HEK293 (cell line): Measurements from ENCODE around the gene NKD1.

Experiments used
- CTCF ChIA-PET: fragments of 350-600 bp; formaldehyde crosslinking; extraction: SDS; loops from one replicate; lab custom pipeline; 2021; ENCODE audit warnings: antibody characterized with exemption; lab: Yijun Ruan, JAX
- POLR2A ChIA-PET: fragments of 300-600 bp; formaldehyde crosslinking; extraction: SDS; loops from one replicate; lab custom pipeline; 2020; ENCODE audit warnings: antibody characterized with exemption, inconsistent platforms; lab: Yijun Ruan, JAX
- H3K27ac ChIP-seq: fragments of 200-500 bp; sonication (Bioruptor generic); 2 replicates; pipeline ENCODE4 v1.5.1; 2014; ENCODE audit warnings: low read depth, low read length, control low read depth, inconsistent platforms; ENCODE audit errors: extremely low read depth
- H3K36me3 ChIP-seq, 2 experiments: fragments of 200-500 bp in 1 of 2; sonication (Bioruptor generic) in 1 of 2; 1 replicate in 1 of 2; 2 replicates in 1 of 2; pipeline ENCODE4 v1.5.1; 2014 to 2017; ENCODE audit warnings: inconsistent platforms in 2 of 2, low read length in 2 of 2; ENCODE audit not compliant: control insufficient read depth in 2 of 2, insufficient read depth in 1 of 2
- H3K4me1 ChIP-seq: fragments of 200-500 bp; sonication (Bioruptor generic); 2 replicates; pipeline ENCODE4 v1.5.1; 2014; ENCODE audit warnings: mild to moderate bottlenecking, low read length, inconsistent platforms; ENCODE audit not compliant: control insufficient read depth, insufficient read depth
- H3K4me3 ChIP-seq: 2 replicates; pipeline ENCODE4 v1.5.1; 2011; ENCODE audit warnings: low read depth, mild to moderate bottlenecking, control low read depth, low read length, moderate library complexity
- H3K9me3 ChIP-seq: fragments of 200-500 bp; sonication (Bioruptor generic); 2 replicates; pipeline ENCODE4 v1.5.1; 2014; ENCODE audit warnings: low read depth, low read length, inconsistent platforms; ENCODE audit not compliant: control insufficient read depth, insufficient read depth
- EGR2 ChIP-seq: fragments of 450-650 bp; formaldehyde crosslinking; IDR thresholded peaks from 2 replicates; pipeline ENCODE4 v1.5.1; 2016; ENCODE audit warnings: low read depth, missing biosample characterization, missing genetic modification characterization
- SCRT2 ChIP-seq: fragments of 450-650 bp; formaldehyde crosslinking; IDR thresholded peaks from 2 replicates; pipeline ENCODE4 v1.5.1; 2016; ENCODE audit warnings: missing biosample characterization, missing genetic modification characterization
- ZBTB1 ChIP-seq: fragments of 450-650 bp; formaldehyde crosslinking; IDR thresholded peaks from 2 replicates; pipeline ENCODE4 v1.5.1; 2016; ENCODE audit warnings: missing biosample characterization, missing genetic modification characterization
- ZNF391 ChIP-seq: fragments of 450-650 bp; formaldehyde crosslinking; IDR thresholded peaks from 2 replicates; pipeline ENCODE4 v1.5.1; 2016; ENCODE audit warnings: low read depth, missing biosample characterization, missing genetic modification characterization, borderline replicate concordance
- ZNF473 ChIP-seq: fragments of 450-650 bp; formaldehyde crosslinking; IDR thresholded peaks from 2 replicates; pipeline ENCODE4 v1.5.1; 2017; ENCODE audit warnings: missing biosample characterization, missing genetic modification characterization
- ZNF529 ChIP-seq: fragments of 450-650 bp; formaldehyde crosslinking; IDR thresholded peaks from 2 replicates; pipeline ENCODE4 v1.5.1; 2017; ENCODE audit warnings: missing genetic modification characterization, missing biosample characterization; ENCODE audit not compliant: insufficient replicate concordance
- ZNF624 ChIP-seq: fragments of 450-650 bp; formaldehyde crosslinking; IDR thresholded peaks from 2 replicates; pipeline ENCODE4 v1.5.1; 2017; ENCODE audit warnings: missing biosample characterization, missing genetic modification characterization
- ZNF629 ChIP-seq: fragments of 450-650 bp; formaldehyde crosslinking; IDR thresholded peaks from 2 replicates; pipeline ENCODE4 v1.5.1; 2017; ENCODE audit warnings: missing biosample characterization, missing genetic modification characterization
- ZNF670 ChIP-seq: fragments of 450-650 bp; formaldehyde crosslinking; IDR thresholded peaks from 2 replicates; pipeline ENCODE4 v1.5.1; 2016; ENCODE audit warnings: missing biosample characterization, missing genetic modification characterization, low read depth
- ZNF791 ChIP-seq: fragments of 450-650 bp; formaldehyde crosslinking; IDR thresholded peaks from 2 replicates; pipeline ENCODE4 v1.5.1; 2016; ENCODE audit warnings: missing biosample characterization, missing genetic modification characterization
- ZNF843 ChIP-seq: fragments of 450-650 bp; formaldehyde crosslinking; IDR thresholded peaks from 2 replicates; pipeline ENCODE4 v1.5.1; 2016; ENCODE audit warnings: missing biosample characterization, missing genetic modification characterization
- TF ChIP-seq, protein P1 (sequence below): fragments of 450-650 bp; formaldehyde crosslinking; IDR thresholded peaks from 2 replicates; pipeline ENCODE4 v1.5.1; 2016; ENCODE audit warnings: missing biosample characterization, missing genetic modification characterization
- TF ChIP-seq, protein P2 (sequence below): fragments of 450-650 bp; formaldehyde crosslinking; IDR thresholded peaks from 2 replicates; pipeline ENCODE4 v1.5.1; 2017; ENCODE audit warnings: missing biosample characterization, missing genetic modification characterization
- TF ChIP-seq, protein P3 (sequence below): fragments of 450-650 bp; formaldehyde crosslinking; IDR thresholded peaks from 2 replicates; pipeline ENCODE4 v1.5.1; 2016; ENCODE audit warnings: missing biosample characterization, missing genetic modification characterization, borderline replicate concordance
- TF ChIP-seq, protein P4 (sequence below): fragments of 450-650 bp; formaldehyde crosslinking; IDR thresholded peaks from 2 replicates; pipeline ENCODE4 v1.5.1; 2017; ENCODE audit warnings: missing biosample characterization, missing genetic modification characterization
- TF ChIP-seq, protein P5 (sequence below): fragments of 450-650 bp; formaldehyde crosslinking; IDR thresholded peaks from 2 replicates; pipeline ENCODE4 v1.5.1; 2016; ENCODE audit warnings: missing biosample characterization, missing genetic modification characterization, borderline replicate concordance
- TF ChIP-seq, protein P6 (sequence below): fragments of 450-650 bp; formaldehyde crosslinking; conservative IDR thresholded peaks from 2 replicates; pipeline ENCODE4 v1.5.1; 2016; ENCODE audit warnings: low read depth, missing biosample characterization, missing genetic modification characterization

The NKD1 gene

DNA sequence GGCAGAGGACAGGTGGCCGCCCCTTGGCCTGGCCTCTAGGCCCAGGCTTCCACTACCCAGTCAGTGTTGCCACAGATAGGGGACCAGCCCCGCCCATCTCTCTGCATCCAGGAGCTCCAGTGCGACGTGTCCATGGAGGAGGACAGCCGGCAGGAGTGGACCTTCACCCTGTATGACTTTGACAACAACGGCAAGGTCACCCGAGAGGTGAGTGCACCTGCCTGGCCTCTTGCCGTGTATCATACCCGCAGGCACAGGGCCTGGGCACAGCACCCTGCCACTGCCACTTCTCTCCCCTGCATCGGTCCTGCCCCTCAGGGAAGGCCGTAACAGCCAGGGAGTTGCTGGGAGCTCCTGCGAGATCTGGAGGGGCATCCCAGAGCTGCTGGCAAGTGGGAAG lies 77.2 kb downstream of the NKD1 start (continued):
- TF ChIP-seq, protein P1, sequence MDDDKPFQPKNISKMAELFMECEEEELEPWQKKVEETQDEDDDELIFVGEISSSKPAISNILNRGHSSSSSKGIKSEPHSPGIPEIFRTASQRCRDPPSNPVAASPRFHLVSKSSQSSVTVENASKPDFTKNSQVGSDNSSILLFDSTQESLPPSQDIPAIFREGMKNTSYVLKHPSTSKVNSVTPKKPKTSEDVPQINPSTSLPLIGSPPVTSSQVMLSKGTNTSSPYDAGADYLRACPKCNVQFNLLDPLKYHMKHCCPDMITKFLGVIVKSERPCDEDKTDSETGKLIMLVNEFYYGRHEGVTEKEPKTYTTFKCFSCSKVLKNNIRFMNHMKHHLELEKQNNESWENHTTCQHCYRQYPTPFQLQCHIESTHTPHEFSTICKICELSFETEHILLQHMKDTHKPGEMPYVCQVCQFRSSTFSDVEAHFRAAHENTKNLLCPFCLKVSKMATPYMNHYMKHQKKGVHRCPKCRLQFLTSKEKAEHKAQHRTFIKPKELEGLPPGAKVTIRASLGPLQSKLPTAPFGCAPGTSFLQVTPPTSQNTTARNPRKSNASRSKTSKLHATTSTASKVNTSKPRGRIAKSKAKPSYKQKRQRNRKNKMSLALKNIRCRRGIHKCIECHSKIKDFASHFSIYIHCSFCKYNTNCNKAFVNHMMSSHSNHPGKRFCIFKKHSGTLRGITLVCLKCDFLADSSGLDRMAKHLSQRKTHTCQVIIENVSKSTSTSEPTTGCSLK (tag by site-specific recombination), result no peak
- TF ChIP-seq, protein P2, sequence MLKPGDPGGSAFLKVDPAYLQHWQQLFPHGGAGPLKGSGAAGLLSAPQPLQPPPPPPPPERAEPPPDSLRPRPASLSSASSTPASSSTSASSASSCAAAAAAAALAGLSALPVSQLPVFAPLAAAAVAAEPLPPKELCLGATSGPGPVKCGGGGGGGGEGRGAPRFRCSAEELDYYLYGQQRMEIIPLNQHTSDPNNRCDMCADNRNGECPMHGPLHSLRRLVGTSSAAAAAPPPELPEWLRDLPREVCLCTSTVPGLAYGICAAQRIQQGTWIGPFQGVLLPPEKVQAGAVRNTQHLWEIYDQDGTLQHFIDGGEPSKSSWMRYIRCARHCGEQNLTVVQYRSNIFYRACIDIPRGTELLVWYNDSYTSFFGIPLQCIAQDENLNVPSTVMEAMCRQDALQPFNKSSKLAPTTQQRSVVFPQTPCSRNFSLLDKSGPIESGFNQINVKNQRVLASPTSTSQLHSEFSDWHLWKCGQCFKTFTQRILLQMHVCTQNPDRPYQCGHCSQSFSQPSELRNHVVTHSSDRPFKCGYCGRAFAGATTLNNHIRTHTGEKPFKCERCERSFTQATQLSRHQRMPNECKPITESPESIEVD (tag by site-specific recombination), result no peak
- no peak for TF ChIP-seq ZNF843

DNA sequence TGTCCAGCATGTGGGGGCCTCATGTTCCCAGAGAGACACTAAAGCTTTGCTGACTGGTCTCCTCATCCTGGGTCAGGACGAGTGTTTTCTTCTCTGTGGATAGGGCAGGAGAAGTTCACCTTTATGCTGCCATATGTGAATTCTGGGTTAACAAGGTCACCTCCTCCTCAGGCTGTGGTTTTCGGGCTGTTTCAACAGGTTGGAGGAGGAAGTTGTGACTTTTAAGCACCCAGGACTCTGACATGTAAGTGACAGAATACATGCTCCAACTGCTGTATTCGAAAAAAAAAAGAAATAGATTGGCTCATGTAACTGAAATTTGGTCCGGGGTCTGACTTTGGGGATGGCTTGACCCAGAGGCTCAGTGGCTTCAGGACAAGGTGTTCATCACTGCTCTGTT lies 78.7 kb downstream of the NKD1 start:
- no peak overlapping the region for H3K4me3 ChIP-seq
- TF ChIP-seq SCRT2, result peak; percentile 45; the same call in 1 of the 2 replicates
- TF ChIP-seq, protein P3, sequence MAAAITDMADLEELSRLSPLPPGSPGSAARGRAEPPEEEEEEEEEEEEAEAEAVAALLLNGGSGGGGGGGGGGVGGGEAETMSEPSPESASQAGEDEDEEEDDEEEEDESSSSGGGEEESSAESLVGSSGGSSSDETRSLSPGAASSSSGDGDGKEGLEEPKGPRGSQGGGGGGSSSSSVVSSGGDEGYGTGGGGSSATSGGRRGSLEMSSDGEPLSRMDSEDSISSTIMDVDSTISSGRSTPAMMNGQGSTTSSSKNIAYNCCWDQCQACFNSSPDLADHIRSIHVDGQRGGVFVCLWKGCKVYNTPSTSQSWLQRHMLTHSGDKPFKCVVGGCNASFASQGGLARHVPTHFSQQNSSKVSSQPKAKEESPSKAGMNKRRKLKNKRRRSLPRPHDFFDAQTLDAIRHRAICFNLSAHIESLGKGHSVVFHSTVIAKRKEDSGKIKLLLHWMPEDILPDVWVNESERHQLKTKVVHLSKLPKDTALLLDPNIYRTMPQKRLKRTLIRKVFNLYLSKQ (tag by site-specific recombination), result no peak
- no peak overlapping the region for H3K27ac ChIP-seq
- H3K4me1 ChIP-seq, result no peaks in the 10 kb centered on the region
- H3K36me3 ChIP-seq, result no peaks in the 10 kb centered on the region
- no peaks in the 10 kb centered on the region for H3K9me3 ChIP-seq
- ChIA-PET POLR2A (no interaction called here), CTCF (interaction anchor here (0.9 kb wide), 1 partner anchor 253 kb away, joined by 3 read pairs; no protein-coding TSS in a partner anchor)

DNA sequence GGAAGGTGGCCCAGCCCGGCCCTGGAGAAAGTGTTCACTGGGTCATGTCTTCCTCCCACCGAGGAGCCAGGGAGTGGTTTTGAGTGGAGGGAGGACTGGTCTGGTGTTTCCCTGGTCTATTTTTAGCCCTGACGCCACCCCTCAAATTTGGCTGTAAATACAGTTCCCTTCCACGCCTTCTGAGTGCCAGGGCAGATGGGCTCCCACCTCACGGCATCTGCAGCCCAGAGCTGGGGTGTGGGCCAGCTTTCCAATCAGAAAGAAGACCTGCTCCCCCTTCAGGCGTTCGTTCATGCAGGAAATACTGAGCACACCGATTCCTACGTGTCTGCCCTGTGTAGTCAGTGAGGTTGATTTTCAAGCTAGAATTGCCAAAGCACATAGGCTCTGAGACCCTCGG lies 79.2 kb downstream of the NKD1 start:
- Histone ChIP-seq H3K36me3 (no peaks in the 10 kb centered on the region), H3K4me3 (no peak overlapping the region)
- POLR2A ChIA-PET, result no interaction called here
- no peak for TF ChIP-seq ZNF391 (tag by site-specific recombination)
- no peak for TF ChIP-seq ZNF473 (tag by site-specific recombination)
- no peak for TF ChIP-seq ZNF791 (tag by site-specific recombination)
- no peak for TF ChIP-seq ZNF629 (tag by site-specific recombination)
- TF ChIP-seq, protein P4, sequence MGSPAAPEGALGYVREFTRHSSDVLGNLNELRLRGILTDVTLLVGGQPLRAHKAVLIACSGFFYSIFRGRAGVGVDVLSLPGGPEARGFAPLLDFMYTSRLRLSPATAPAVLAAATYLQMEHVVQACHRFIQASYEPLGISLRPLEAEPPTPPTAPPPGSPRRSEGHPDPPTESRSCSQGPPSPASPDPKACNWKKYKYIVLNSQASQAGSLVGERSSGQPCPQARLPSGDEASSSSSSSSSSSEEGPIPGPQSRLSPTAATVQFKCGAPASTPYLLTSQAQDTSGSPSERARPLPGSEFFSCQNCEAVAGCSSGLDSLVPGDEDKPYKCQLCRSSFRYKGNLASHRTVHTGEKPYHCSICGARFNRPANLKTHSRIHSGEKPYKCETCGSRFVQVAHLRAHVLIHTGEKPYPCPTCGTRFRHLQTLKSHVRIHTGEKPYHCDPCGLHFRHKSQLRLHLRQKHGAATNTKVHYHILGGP (tag by site-specific recombination), result no peak
- no peak for TF ChIP-seq ZNF670 (tag by site-specific recombination)
- TF ChIP-seq, protein P5, sequence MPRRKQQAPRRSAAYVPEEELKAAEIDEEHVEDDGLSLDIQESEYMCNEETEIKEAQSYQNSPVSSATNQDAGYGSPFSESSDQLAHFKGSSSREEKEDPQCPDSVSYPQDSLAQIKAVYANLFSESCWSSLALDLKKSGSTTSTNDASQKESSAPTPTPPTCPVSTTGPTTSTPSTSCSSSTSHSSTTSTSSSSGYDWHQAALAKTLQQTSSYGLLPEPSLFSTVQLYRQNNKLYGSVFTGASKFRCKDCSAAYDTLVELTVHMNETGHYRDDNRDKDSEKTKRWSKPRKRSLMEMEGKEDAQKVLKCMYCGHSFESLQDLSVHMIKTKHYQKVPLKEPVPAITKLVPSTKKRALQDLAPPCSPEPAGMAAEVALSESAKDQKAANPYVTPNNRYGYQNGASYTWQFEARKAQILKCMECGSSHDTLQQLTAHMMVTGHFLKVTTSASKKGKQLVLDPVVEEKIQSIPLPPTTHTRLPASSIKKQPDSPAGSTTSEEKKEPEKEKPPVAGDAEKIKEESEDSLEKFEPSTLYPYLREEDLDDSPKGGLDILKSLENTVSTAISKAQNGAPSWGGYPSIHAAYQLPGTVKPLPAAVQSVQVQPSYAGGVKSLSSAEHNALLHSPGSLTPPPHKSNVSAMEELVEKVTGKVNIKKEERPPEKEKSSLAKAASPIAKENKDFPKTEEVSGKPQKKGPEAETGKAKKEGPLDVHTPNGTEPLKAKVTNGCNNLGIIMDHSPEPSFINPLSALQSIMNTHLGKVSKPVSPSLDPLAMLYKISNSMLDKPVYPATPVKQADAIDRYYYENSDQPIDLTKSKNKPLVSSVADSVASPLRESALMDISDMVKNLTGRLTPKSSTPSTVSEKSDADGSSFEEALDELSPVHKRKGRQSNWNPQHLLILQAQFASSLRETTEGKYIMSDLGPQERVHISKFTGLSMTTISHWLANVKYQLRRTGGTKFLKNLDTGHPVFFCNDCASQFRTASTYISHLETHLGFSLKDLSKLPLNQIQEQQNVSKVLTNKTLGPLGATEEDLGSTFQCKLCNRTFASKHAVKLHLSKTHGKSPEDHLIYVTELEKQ (tag by site-specific recombination), result no peak
- no peak for TF ChIP-seq ZBTB1
- no peak for TF ChIP-seq EGR2 (tag by site-specific recombination)
- TF ChIP-seq, protein P6, sequence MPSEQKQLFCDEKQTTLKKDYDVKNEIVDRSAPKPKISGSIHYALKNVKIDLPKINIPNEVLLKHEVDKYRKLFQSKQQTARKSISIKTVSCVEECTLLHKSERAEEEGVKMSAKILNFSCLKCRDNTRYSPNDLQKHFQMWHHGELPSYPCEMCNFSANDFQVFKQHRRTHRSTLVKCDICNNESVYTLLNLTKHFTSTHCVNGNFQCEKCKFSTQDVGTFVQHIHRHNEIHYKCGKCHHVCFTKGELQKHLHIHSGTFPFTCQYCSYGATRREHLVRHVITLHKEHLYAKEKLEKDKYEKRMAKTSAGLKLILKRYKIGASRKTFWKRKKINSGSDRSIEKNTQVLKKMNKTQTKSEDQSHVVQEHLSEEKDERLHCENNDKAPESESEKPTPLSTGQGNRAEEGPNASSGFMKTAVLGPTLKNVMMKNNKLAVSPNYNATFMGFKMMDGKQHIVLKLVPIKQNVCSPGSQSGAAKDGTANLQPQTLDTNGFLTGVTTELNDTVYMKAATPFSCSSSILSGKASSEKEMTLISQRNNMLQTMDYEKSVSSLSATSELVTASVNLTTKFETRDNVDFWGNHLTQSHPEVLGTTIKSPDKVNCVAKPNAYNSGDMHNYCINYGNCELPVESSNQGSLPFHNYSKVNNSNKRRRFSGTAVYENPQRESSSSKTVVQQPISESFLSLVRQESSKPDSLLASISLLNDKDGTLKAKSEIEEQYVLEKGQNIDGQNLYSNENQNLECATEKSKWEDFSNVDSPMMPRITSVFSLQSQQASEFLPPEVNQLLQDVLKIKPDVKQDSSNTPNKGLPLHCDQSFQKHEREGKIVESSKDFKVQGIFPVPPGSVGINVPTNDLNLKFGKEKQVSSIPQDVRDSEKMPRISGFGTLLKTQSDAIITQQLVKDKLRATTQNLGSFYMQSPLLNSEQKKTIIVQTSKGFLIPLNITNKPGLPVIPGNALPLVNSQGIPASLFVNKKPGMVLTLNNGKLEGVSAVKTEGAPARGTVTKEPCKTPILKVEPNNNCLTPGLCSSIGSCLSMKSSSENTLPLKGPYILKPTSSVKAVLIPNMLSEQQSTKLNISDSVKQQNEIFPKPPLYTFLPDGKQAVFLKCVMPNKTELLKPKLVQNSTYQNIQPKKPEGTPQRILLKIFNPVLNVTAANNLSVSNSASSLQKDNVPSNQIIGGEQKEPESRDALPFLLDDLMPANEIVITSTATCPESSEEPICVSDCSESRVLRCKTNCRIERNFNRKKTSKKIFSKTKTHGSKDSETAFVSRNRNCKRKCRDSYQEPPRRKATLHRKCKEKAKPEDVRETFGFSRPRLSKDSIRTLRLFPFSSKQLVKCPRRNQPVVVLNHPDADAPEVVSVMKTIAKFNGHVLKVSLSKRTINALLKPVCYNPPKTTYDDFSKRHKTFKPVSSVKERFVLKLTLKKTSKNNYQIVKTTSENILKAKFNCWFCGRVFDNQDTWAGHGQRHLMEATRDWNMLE (tag by site-specific recombination), result no peak
- TF ChIP-seq ZNF529 (tag by site-specific recombination), result no peak
- TF ChIP-seq ZNF624 (tag by site-specific recombination), result no peak
- TF ChIP-seq SCRT2, result no peak
- TF ChIP-seq, all 188 proteins: peak for 0
- CTCF ChIA-PET, result interaction anchor here (0.6 to 0.9 kb wide), 2 partner anchors 81 to 254 kb away, joined by 3 read pairs; no protein-coding TSS in a partner anchor
- Histone ChIP-seq H3K9me3 (no peaks in the 10 kb centered on the region), H3K27ac (no peak overlapping the region), H3K4me1 (no peaks in the 10 kb centered on the region)
